OCI-LY7 (cell line): ENCODE data around the gene WWOX. TPM values are rescaled to one million over a fixed set of nuclear protein-coding genes. Genes with fewer than 3 reads are reported as not detected.

ENCODE experiments used
- BruUV-seq: library from RNA; stranded (reverse); fragments of 400-500 nt; replicated peaks from 2 replicates; lab custom pipeline; 2021; lab: Mats Ljungman, UMichigan
- CTCF ChIA-PET: fragments of 300-600 bp; sonication (Branson Sonifier 250); formaldehyde crosslinking; loops from one replicate; lab custom pipeline; 2022; ENCODE audit warnings: antibody characterized with exemption; ENCODE audit not compliant: unreplicated experiment; lab: Charles Lee
- POLR2A ChIA-PET: fragments of 300-600 bp; sonication (Branson Sonifier 250); formaldehyde crosslinking; loops from one replicate; lab custom pipeline; 2022; ENCODE audit warnings: antibody characterized with exemption; lab: Charles Lee
- DNase-seq: peaks from one replicate; pipeline ENCODE4 v3.0.0-alpha.2; 2015; ENCODE audit warnings: low spot score
- H2AFZ ChIP-seq: fragments of 200-600 bp; sonication (generic), shearing (Covaris generic); 2 replicates; pipeline ENCODE4 v1.6.1; 2014; ENCODE audit warnings: mild to moderate bottlenecking, antibody characterized with exemption, low read length, moderate library complexity
- H3K27ac ChIP-seq: fragments of 200-600 bp; sonication (generic); 2 replicates; pipeline ENCODE4 v1.5.1; 2014; ENCODE audit warnings: mixed run types, low read depth, mild to moderate bottlenecking, moderate library complexity, low read length, inconsistent platforms; ENCODE audit not compliant: poor library complexity, severe bottlenecking
- H3K36me3 ChIP-seq: fragments of 200-600 bp; sonication (generic); 2 replicates; pipeline ENCODE4 v1.6.1; 2014; ENCODE audit warnings: mild to moderate bottlenecking, antibody characterized with exemption, low read length, moderate library complexity, mixed read lengths; ENCODE audit not compliant: insufficient read depth
- H3K4me1 ChIP-seq: fragments of 200-600 bp; sonication (generic); 2 replicates; pipeline ENCODE4 v1.5.1; 2014; ENCODE audit warnings: mild to moderate bottlenecking, low read length; ENCODE audit not compliant: insufficient read depth, poor library complexity, severe bottlenecking
- H3K4me2 ChIP-seq: fragments of 200-600 bp; sonication (generic); 2 replicates; pipeline ENCODE4 v1.6.1; 2014; ENCODE audit warnings: mild to moderate bottlenecking, low read length
- H3K4me3 ChIP-seq: fragments of 200-600 bp; sonication (generic); 2 replicates; pipeline ENCODE4 v1.5.1; 2014; ENCODE audit warnings: mild to moderate bottlenecking, low read depth, low read length; ENCODE audit not compliant: poor library complexity, severe bottlenecking
- H3K79me2 ChIP-seq: fragments of 200-600 bp; sonication (generic); 2 replicates; pipeline ENCODE4 v1.6.1; 2016; ENCODE audit warnings: low read depth, mild to moderate bottlenecking, low read length, moderate library complexity, mixed read lengths; ENCODE audit not compliant: insufficient read depth
- H3K9me2 ChIP-seq: fragments of 200-600 bp; sonication (generic); 2 replicates; pipeline ENCODE4 v1.6.1; 2016; ENCODE audit warnings: mild to moderate bottlenecking, low read length, mixed read lengths; ENCODE audit not compliant: insufficient read depth
- H3K9me3 ChIP-seq: fragments of 200-600 bp; sonication (generic); 2 replicates; pipeline ENCODE4 v1.6.1; 2014; ENCODE audit warnings: mild to moderate bottlenecking, mixed run types, low read length, mixed read lengths
- H4K20me1 ChIP-seq: fragments of 200-600 bp; sonication (generic); 2 replicates; pipeline ENCODE4 v1.6.1; 2014; ENCODE audit warnings: mild to moderate bottlenecking, antibody characterized with exemption, low read length, moderate library complexity, mixed read lengths; ENCODE audit not compliant: insufficient read depth
- CTCF ChIP-seq: fragments of 200-600 bp; sonication (generic); conservative IDR thresholded peaks from 2 replicates; pipeline ENCODE4 v1.5.1; 2014; ENCODE audit warnings: mild to moderate bottlenecking, antibody characterized with exemption, low read length, moderate library complexity, mixed read lengths
- EZH2phosphoT487 ChIP-seq: fragments of 200-600 bp; sonication (generic); IDR thresholded peaks from 2 replicates; pipeline ENCODE4 v1.6.1; 2018; ENCODE audit warnings: low read depth, borderline replicate concordance, mild to moderate bottlenecking, mixed run types, antibody characterized with exemption, low read length, moderate library complexity, mixed read lengths
- intact Hi-C: fragments of 100-400 bp; cut with micrococcal nuclease; formaldehyde crosslinking; loops from one replicate; pipeline ENCODE4 v1.10.0; 2022; ENCODE audit not compliant: unreplicated experiment
- total RNA-seq, 2 experiments: library from RNA; depleted of rRNA in 1 of 2; stranded (reverse); fragments of >200 nt in 1 of 2; shearing (Covaris generic) in 1 of 2; gene quantifications; 2 replicates each; pipeline ENCODE4 v1.2.3, GENCODE V29; 2014 to 2022

The WWOX gene
- total RNA-seq, 2 experiments from 2014 or later, result 40.2 to 47.6 TPM

DNA sequence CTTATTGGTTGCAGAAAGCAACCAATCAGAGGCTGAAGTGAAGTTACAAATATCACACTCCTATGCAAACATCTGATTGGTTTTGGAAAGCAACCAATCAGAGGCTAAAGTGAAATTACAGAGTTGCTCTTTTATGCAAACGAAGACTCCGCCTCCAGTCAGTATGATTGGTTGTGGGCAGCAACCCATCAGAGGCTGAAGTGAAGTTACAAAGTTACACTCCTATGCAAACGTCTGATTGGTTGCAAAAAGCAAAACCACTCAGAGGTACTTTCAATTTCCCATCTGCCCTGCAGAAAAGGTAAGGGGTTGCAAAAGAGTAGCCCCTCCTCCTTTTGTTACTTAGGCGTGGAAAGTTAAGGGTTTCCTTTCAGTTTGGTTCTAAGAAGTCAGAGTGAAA is 803.8 kb downstream of the WWOX start:
- no peak for DNase-seq
- Histone ChIP-seq H4K20me1 (no peaks in the 10 kb centered on the region), H3K36me3 (no peaks in the 10 kb centered on the region), H3K4me1 (no peaks in the 10 kb centered on the region), H2AFZ (no peak overlapping the region), H3K9me2 (no peaks in the 10 kb centered on the region), H3K4me2 (no peak overlapping the region), H3K27ac (no peak overlapping the region), H3K9me3 (no peaks in the 10 kb centered on the region), H3K79me2 (no peaks in the 10 kb centered on the region), H3K4me3 (no peak overlapping the region)
- intact Hi-C loops, result no loop called here
- ChIA-PET POLR2A (interaction anchor here (0.7 kb wide), 1 partner anchor 407 kb away, joined by 4 read pairs; no protein-coding TSS in a partner anchor), CTCF (no interaction called here)
- TF ChIP-seq CTCF (no peak), EZH2phosphoT487 (no peak)
- BruUV-seq, result no TSS peak

GRCh38 chr16:78903843-78904242 is 804.4 kb downstream of the WWOX start:
- no peaks in the 10 kb centered on the region for H3K9me2 ChIP-seq
- H3K27ac ChIP-seq, result no peak overlapping the region
- H2AFZ ChIP-seq, result no peak overlapping the region
- ChIA-PET CTCF (no interaction called here), POLR2A (interaction anchor here (0.7 kb wide), 1 partner anchor 406 kb away, joined by 4 read pairs; no protein-coding TSS in a partner anchor)
- no peaks in the 10 kb centered on the region for H4K20me1 ChIP-seq
- no peaks in the 10 kb centered on the region for H3K36me3 ChIP-seq
- TF ChIP-seq EZH2phosphoT487 (no peak), CTCF (no peak)
- no peaks in the 10 kb centered on the region for H3K4me1 ChIP-seq
- no TSS peak for BruUV-seq
- intact Hi-C loops, result no loop called here
- H3K9me3 ChIP-seq, result no peaks in the 10 kb centered on the region
- H3K4me2 ChIP-seq, result no peak overlapping the region
- H3K4me3 ChIP-seq, result no peak overlapping the region
- DNase-seq, result no peak
- H3K79me2 ChIP-seq, result no peaks in the 10 kb centered on the region

DNA sequence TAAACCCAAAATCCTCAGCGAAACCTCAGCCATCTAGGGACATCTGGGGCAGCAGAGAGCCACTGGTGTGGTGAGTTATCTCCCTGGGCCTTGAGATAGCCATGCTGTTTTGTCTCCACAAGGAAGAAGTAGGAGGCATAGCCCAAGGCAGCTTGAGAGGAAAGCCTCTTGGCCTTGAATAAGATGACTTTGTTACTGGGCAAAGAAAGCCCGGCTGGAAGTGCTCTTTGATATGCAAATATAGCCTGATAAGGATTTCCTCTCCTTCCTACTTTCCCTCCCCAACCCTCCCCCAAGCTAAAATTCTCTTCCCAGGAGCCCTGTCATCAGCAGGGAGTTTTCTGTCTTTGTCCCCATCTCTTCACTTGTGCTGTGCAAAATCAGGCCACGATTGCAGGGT is 806.7 kb downstream of the WWOX start:
- no peak overlapping the region for H3K4me2 ChIP-seq
- no peaks in the 10 kb centered on the region for H3K4me1 ChIP-seq
- H2AFZ ChIP-seq, result no peak overlapping the region
- H3K27ac ChIP-seq, result no peak overlapping the region
- no peaks in the 10 kb centered on the region for H3K36me3 ChIP-seq
- no peak for TF ChIP-seq EZH2phosphoT487
- no peak for TF ChIP-seq CTCF
- ChIA-PET CTCF (no interaction called here), POLR2A (no interaction called here)
- no TSS peak for BruUV-seq
- no peaks in the 10 kb centered on the region for H4K20me1 ChIP-seq
- H3K9me2 ChIP-seq, result no peaks in the 10 kb centered on the region
- H3K4me3 ChIP-seq, result no peak overlapping the region
- H3K79me2 ChIP-seq, result no peaks in the 10 kb centered on the region
- H3K9me3 ChIP-seq, result no peaks in the 10 kb centered on the region
- intact Hi-C loops, result no loop called here
- DNase-seq, result no peak
